Upper lobe of right lung (tissue), 1 donor: ENCODE measurements around the gene CD1D. TPM values are rescaled to one million over a fixed set of nuclear protein-coding genes. Genes with fewer than 3 reads are reported as not detected.

Experiments
- ATAC-seq: fragments of 200-7000 bp; cut with Tn5 transposase; one replicate; pipeline ENCODE4 v1.9.1; 2020; ENCODE audit warnings: mild to moderate bottlenecking, moderate library complexity
- DNase-seq: peaks from one replicate; pipeline ENCODE4 v3.0.0-alpha.2; 2020
- H3K27ac ChIP-seq: fragments of 200-600 bp; one replicate; pipeline ENCODE4 v1.8.0; 2022
- H3K27me3 ChIP-seq: fragments of 200-600 bp; one replicate; pipeline ENCODE4 v1.8.0; 2022; ENCODE audit warnings: mild to moderate bottlenecking
- H3K36me3 ChIP-seq: fragments of 200-600 bp; one replicate; pipeline ENCODE4 v1.8.0; 2022
- H3K4me1 ChIP-seq: fragments of 200-600 bp; one replicate; pipeline ENCODE4 v1.8.0; 2022
- H3K4me3 ChIP-seq: fragments of 200-600 bp; one replicate; pipeline ENCODE4 v1.8.0; 2022; ENCODE audit warnings: mild to moderate bottlenecking
- H3K9me3 ChIP-seq: fragments of 200-600 bp; one replicate; pipeline ENCODE4 v1.8.0; 2022
- intact Hi-C: fragments of 100-400 bp; cut with DNase I; formaldehyde crosslinking; loops from one replicate; pipeline ENCODE4 v1.11.0; 2022
- total RNA-seq: library from RNA; stranded (reverse); fragmentation: NEBNext Ultra II Directional; extraction: Animal tissue kit (Norgen Biotek cat#: 25700); gene quantifications from one replicate; pipeline ENCODE4 v1.2.1, GENCODE V29; 2021
- TF ChIP-seq, protein P1 (sequence below): fragments of 200-600 bp; IDR thresholded peaks from one replicate; pipeline ENCODE4 v1.8.0; 2022; ENCODE audit warnings: antibody characterized with exemption
- donor health status: DM: no; HTN: yes; CAD: no; lungs with severe emphysema.

Gene CD1D
- total RNA-seq, 1 donor from 2014 or later: 5.3 TPM

DNA sequence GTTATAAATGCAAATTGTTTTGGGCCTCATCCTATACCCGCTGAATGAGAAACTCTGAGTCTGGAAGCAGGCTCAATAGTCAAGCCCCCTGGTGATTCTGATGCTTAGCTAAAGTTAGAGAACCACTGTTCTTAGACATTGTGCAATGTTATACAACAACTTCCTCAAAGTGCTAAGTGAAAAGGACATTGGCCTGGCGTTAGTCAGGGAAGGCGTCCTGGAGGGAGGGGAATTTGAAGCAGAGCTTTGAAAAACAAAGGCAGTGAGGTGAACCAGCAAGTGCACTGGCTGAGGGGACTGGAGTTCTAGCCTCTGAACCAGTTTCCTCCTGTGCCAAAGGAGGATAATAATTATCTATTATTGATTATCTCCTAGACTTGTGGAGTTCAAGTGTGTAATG is 5.1 kb downstream of the CD1D start:
- Histone ChIP-seq H3K4me3 (no peak overlapping the region), H3K9me3 (no peaks in the 10 kb centered on the region), H3K4me1 (peaks cover 6% of the 10 kb centered on the region), H3K27me3 (peaks cover 24% of the 10 kb centered on the region), H3K27ac (no peak overlapping the region), H3K36me3 (no peaks in the 10 kb centered on the region)
- ATAC-seq (peak; percentile 73), DNase-seq (no peak)
- TF ChIP-seq, protein P1, sequence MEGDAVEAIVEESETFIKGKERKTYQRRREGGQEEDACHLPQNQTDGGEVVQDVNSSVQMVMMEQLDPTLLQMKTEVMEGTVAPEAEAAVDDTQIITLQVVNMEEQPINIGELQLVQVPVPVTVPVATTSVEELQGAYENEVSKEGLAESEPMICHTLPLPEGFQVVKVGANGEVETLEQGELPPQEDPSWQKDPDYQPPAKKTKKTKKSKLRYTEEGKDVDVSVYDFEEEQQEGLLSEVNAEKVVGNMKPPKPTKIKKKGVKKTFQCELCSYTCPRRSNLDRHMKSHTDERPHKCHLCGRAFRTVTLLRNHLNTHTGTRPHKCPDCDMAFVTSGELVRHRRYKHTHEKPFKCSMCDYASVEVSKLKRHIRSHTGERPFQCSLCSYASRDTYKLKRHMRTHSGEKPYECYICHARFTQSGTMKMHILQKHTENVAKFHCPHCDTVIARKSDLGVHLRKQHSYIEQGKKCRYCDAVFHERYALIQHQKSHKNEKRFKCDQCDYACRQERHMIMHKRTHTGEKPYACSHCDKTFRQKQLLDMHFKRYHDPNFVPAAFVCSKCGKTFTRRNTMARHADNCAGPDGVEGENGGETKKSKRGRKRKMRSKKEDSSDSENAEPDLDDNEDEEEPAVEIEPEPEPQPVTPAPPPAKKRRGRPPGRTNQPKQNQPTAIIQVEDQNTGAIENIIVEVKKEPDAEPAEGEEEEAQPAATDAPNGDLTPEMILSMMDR: no peak
- intact Hi-C loops: no loop called here

DNA sequence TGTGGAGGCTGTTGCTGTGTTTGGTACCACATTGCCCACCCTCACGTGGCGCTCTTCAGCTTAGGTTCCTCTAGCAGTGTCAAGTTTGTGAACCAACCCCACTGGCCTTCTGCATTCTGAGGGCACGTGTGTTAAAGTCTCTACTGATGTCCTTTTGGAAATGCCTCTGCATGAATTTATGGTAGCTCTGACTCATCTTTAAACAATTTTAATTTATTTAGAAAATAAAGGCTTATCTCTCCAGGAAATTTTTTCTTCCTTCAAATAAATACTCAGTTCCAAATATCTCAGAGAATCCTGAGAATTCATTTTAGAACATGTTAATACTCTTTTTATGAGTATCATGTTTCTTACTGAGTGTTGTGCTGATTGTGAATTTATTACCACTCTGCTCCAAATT is 5.5 kb downstream of the CD1D start:
- TF ChIP-seq, protein P1: no peak
- intact Hi-C loops: no loop called here

DNA sequence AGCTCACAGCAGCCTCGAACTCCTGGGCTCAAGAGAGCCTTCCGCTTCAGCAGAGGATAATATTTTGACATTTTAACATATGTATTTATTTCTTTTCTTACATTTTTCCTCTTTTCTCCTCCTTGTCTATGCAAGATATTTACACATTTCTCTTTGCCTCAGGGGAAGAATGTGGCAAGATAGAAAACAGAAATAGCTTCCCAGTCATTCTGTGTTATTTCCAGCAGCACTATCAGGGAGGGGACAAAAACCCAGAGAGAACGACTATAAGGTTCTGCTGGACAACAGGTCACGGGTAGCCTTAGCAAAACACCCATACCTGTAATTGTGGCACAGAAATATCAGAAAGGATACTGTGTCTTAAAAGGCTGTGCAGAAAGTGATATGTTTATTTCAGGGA is 7.9 kb downstream of the CD1D start:
- no peak for ATAC-seq
- TF ChIP-seq, protein P1: no peak
- intact Hi-C loops: no loop called here
- Histone ChIP-seq H3K9me3 (no peaks in the 10 kb centered on the region), H3K27ac (no peak overlapping the region), H3K36me3 (no peaks in the 10 kb centered on the region), H3K27me3 (peaks cover 12% of the 10 kb centered on the region), H3K4me3 (no peak overlapping the region), H3K4me1 (no peaks in the 10 kb centered on the region)
- DNase-seq: no peak

More for the DNA sequence above, 5.5 kb downstream of the CD1D start:
- Histone ChIP-seq H3K36me3 (no peaks in the 10 kb centered on the region), H3K9me3 (no peaks in the 10 kb centered on the region), H3K27ac (no peak overlapping the region), H3K4me3 (no peak overlapping the region), H3K4me1 (peaks cover 4% of the 10 kb centered on the region), H3K27me3 (peaks cover 24% of the 10 kb centered on the region)
- no peak for DNase-seq
- ATAC-seq: no peak

DNA sequence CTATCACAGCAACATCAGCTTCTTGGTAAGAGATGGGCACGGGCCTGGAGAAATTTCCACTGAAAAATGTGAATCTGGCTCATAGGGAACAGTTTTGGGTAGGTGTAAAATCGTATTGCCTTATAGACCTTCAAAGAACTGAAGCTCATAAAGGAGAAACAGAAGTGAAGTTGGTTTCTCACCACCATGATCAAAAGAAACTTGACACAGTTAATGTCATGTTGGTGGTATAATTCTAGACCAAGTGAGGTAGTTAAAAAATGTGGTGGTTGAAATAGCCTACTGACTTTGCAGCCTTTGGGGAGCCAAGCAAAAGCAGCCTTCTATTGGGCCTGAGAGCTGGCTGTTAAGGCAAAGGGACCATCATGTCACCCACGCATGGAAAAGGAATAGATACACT is 8.9 kb downstream of the CD1D start:
- no peaks in the 10 kb centered on the region for H3K9me3 ChIP-seq
- TF ChIP-seq, protein P1: no peak
- no peaks in the 10 kb centered on the region for H3K36me3 ChIP-seq
- H3K4me1 ChIP-seq: no peaks in the 10 kb centered on the region
- ATAC-seq: no peak
- no peak for DNase-seq
- H3K4me3 ChIP-seq: no peak overlapping the region
- H3K27ac ChIP-seq: no peak overlapping the region
- H3K27me3 ChIP-seq: peaks cover 5% of the 10 kb centered on the region
- intact Hi-C loops: no loop called here

DNA sequence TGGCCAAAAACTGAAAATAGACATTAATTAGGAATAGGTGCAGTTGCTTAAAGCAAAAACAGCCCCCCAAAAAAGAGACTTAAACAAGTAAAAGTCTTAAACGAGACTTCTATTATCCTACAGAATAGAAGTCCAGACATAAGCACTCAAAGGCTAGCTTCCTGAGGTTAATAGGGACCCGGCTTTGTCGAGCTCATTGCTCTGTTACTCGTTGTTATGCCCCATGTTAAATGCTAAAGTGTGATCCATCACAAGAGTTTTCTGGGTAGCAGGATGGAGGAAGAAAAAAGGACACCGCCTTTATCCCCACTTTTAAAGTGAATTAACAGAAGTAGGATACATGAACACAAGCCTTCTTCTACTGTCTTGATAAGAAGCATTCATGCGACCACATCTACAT is 10.6 kb downstream of the CD1D start:
- no peak overlapping the region for H3K4me3 ChIP-seq
- intact Hi-C loops: no loop called here

More for the DNA sequence above, 10.6 kb downstream of the CD1D start:
- TF ChIP-seq, protein P1: no peak
- no peak for ATAC-seq
- Histone ChIP-seq H3K27ac (no peak overlapping the region), H3K27me3 (peaks cover 5% of the 10 kb centered on the region), H3K9me3 (no peaks in the 10 kb centered on the region), H3K4me1 (no peaks in the 10 kb centered on the region), H3K36me3 (no peaks in the 10 kb centered on the region)
- no peak for DNase-seq
